ENCODE results near the gene TAF1D. TPM values are rescaled to one million over a fixed set of nuclear protein-coding genes. Genes with fewer than 3 reads are reported as not detected.

Gene TAF1D
- total RNA-seq, 1 donor from 2014 or later, result 82.6 TPM

DNA sequence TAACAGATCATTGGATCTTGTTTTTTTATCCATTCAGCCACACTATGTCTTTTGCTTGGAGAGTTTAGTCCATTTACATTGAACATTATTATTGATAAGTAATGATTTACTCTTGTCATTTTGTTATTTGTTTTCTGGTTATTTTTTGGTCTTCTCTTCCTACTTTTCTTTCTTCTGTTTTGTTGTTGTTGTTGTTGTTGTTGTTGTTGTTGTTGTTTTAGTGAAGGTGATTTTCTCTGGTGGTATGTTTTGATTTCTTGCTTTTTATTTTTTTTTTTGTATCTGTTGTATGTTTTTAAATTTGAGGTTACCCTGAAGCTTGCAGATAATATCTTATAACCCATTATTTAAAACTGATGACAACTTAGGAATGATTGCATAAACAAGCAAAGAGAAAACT lies 28.6 kb downstream of the TAF1D start:
- no peaks in the 10 kb centered on the region for H3K27me3 Mint-ChIP-seq (ENCODE audit: unreplicated experiment)
- H3K4me3 Mint-ChIP-seq (ENCODE audit: unreplicated experiment), result no peak overlapping the region
- H3K4me1 Mint-ChIP-seq (ENCODE audit: unreplicated experiment), result peaks cover 3% of the 10 kb centered on the region
- TF ChIP-seq, protein P1, sequence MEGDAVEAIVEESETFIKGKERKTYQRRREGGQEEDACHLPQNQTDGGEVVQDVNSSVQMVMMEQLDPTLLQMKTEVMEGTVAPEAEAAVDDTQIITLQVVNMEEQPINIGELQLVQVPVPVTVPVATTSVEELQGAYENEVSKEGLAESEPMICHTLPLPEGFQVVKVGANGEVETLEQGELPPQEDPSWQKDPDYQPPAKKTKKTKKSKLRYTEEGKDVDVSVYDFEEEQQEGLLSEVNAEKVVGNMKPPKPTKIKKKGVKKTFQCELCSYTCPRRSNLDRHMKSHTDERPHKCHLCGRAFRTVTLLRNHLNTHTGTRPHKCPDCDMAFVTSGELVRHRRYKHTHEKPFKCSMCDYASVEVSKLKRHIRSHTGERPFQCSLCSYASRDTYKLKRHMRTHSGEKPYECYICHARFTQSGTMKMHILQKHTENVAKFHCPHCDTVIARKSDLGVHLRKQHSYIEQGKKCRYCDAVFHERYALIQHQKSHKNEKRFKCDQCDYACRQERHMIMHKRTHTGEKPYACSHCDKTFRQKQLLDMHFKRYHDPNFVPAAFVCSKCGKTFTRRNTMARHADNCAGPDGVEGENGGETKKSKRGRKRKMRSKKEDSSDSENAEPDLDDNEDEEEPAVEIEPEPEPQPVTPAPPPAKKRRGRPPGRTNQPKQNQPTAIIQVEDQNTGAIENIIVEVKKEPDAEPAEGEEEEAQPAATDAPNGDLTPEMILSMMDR (IDR thresholded peaks at IDR 0.05), result no peak
- peaks cover 60% of the 10 kb centered on the region for H3K36me3 Mint-ChIP-seq (ENCODE audit: unreplicated experiment)
- H3K9me3 Mint-ChIP-seq (ENCODE audit: unreplicated experiment), result peaks cover 33% of the 10 kb centered on the region
- no peak for DNase-seq (ENCODE audit: extremely low spot score, unreplicated experiment)
- no peak overlapping the region for H3K27ac Mint-ChIP-seq (ENCODE audit: unreplicated experiment)

DNA sequence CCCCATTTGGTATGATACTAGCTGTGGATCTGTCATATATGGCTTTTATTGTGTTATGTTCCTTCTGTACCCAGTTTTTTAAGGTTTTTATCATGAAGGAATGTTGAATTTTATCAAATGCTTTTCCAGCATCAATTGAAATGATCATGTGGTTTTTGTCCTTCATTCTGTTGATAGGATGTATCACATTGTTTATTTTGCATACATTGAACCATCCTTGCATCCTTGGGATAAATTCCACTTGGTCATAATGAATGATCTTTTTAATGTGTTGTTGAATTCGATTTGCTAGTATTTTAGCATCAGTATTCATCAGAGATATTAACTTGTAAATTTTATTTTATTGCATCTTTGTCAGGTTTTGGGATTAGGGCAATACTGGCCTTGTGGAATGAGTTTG lies 31.1 kb downstream of the TAF1D start:
- no peak overlapping the region for H3K4me3 Mint-ChIP-seq (ENCODE audit: unreplicated experiment)
- H3K27me3 Mint-ChIP-seq (ENCODE audit: unreplicated experiment), result no peaks in the 10 kb centered on the region
- peaks cover 3% of the 10 kb centered on the region for H3K4me1 Mint-ChIP-seq (ENCODE audit: unreplicated experiment)
- no peak overlapping the region for H3K27ac Mint-ChIP-seq (ENCODE audit: unreplicated experiment)
- H3K36me3 Mint-ChIP-seq (ENCODE audit: unreplicated experiment), result peaks cover 61% of the 10 kb centered on the region
- TF ChIP-seq, protein P1 (IDR thresholded peaks at IDR 0.05), result no peak
- no peak for DNase-seq (ENCODE audit: extremely low spot score, unreplicated experiment)
- H3K9me3 Mint-ChIP-seq (ENCODE audit: unreplicated experiment), result peaks cover 33% of the 10 kb centered on the region

GRCh38 chr11:93704237-93704636 lies 37.1 kb downstream of the TAF1D start:
- Mint-ChIP-seq H3K4me3 (ENCODE audit: unreplicated experiment) (no peak overlapping the region), H3K4me1 (ENCODE audit: unreplicated experiment) (no peaks in the 10 kb centered on the region), H3K27me3 (ENCODE audit: unreplicated experiment) (no peaks in the 10 kb centered on the region), H3K27ac (ENCODE audit: unreplicated experiment) (no peak overlapping the region), H3K36me3 (ENCODE audit: unreplicated experiment) (peaks cover 59% of the 10 kb centered on the region), H3K9me3 (ENCODE audit: unreplicated experiment) (peaks cover 12% of the 10 kb centered on the region)
- TF ChIP-seq, protein P1 (IDR thresholded peaks at IDR 0.05), result no peak
- no peak for DNase-seq (ENCODE audit: extremely low spot score, unreplicated experiment)

- Mint-ChIP-seq H3K27me3 (ENCODE audit: unreplicated experiment) (no peaks in the 10 kb centered on the region), H3K4me3 (ENCODE audit: unreplicated experiment) (no peak overlapping the region), H3K27ac (ENCODE audit: unreplicated experiment) (no peak overlapping the region), H3K9me3 (ENCODE audit: unreplicated experiment) (no peaks in the 10 kb centered on the region), H3K4me1 (ENCODE audit: unreplicated experiment) (no peaks in the 10 kb centered on the region), H3K36me3 (ENCODE audit: unreplicated experiment) (peaks cover 67% of the 10 kb centered on the region)
- TF ChIP-seq, protein P1 (IDR thresholded peaks at IDR 0.05), result no peak
- DNase-seq (ENCODE audit: extremely low spot score, unreplicated experiment), result no peak
These were observed 40.5 kb downstream of the TAF1D start for GRCh38 chr11:93700830-93701229.

DNA sequence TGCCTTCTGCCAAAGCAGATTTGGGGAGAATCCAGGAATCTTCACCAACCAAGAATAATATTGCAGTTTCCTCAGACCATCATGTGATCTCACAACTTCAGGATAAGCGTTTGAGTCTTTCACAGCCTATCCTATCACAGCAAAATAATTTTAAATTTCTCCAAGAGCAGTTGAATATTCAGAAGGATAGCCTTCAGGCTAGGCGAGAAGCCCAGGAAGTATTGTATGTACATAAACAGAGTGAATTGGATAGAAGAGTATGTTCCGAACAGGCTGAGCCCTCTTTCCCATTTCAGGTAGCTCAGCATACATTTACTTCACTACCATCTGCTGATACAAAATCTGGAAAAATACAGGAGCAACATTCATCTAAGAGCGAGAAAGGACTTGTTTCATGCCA lies 43.7 kb downstream of the TAF1D start:
- peaks cover 51% of the 10 kb centered on the region for H3K36me3 Mint-ChIP-seq (ENCODE audit: unreplicated experiment)
- TF ChIP-seq, protein P1 (IDR thresholded peaks at IDR 0.05), result no peak

More for the DNA sequence above, 43.7 kb downstream of the TAF1D start:
- Mint-ChIP-seq H3K4me1 (ENCODE audit: unreplicated experiment) (no peaks in the 10 kb centered on the region), H3K27me3 (ENCODE audit: unreplicated experiment) (no peaks in the 10 kb centered on the region), H3K9me3 (ENCODE audit: unreplicated experiment) (no peaks in the 10 kb centered on the region), H3K4me3 (ENCODE audit: unreplicated experiment) (no peak overlapping the region), H3K27ac (ENCODE audit: unreplicated experiment) (no peak overlapping the region)
- no peak for DNase-seq (ENCODE audit: extremely low spot score, unreplicated experiment)

Measured in osteocyte (in vitro differentiated cells).